Right cardiac atrium (tissue), 5 donors: ENCODE measurements around the gene ORC5. TPM values are rescaled to one million over a fixed set of nuclear protein-coding genes. Genes with fewer than 3 reads are reported as not detected.
A peak's percentile ranks its signal among the peaks of the same experiment; 100 is the strongest.
"Not testable (repeated sequence)": the region's sequence is repeated elsewhere in the genome, so short reads cannot be mapped to it uniquely, and the experiment has no call there.

Experiments
- ATAC-seq, 2 donors: fragments of 200-7000 bp; cut with Tn5 transposase; one replicate each; pipeline versions ENCODE4 v1.8.0 to v1.9.1; 2020; ENCODE audit warnings: moderate library complexity in 2 of 2, mild to moderate bottlenecking in 1 of 2
- DNase-seq, 3 donors: peaks; one replicate each; pipeline ENCODE4 v3.0.0-alpha.2; 2020
- H3K27ac ChIP-seq: one replicate; pipeline ENCODE4 v1.5.1; 2013; ENCODE audit warnings: mild to moderate bottlenecking, low read length, control low read depth, moderate library complexity
- H3K27me3 ChIP-seq: one replicate; pipeline ENCODE4 v1.6.1; 2013; ENCODE audit not compliant: control insufficient read depth, insufficient read depth
- H3K4me1 ChIP-seq: one replicate; pipeline ENCODE4 v1.6.1; 2013; ENCODE audit warnings: low read length; ENCODE audit not compliant: control insufficient read depth, insufficient read depth
- H3K4me3 ChIP-seq: one replicate; pipeline ENCODE4 v1.5.1; 2013; ENCODE audit warnings: low read length, control low read depth
- H3K9me3 ChIP-seq: one replicate; pipeline ENCODE4 v1.6.1; 2013; ENCODE audit warnings: low read length; ENCODE audit not compliant: control insufficient read depth
- WGBS: extraction: QIAGEN DNeasy Blood & Tissue Kit; methylation state at CpG from one replicate; pipeline ENCODE4 v1.1.7; 2013; 5-methylcytosine and 5-hydroxymethylcytosine counted together
- intact Hi-C, 4 donors: fragments of 100-400 bp; cut with DNase I; formaldehyde crosslinking; loops; one replicate each; pipeline versions ENCODE4 v1.11.0 to v1.14.0; 2022 to 2023
- long read RNA-seq, 4 donors: library from polyadenylated mRNA; unstranded; transcript quantifications; one replicate each; pipeline ENCODE4 v2.0.0, GENCODE V29; 2020 to 2021
- polyA plus RNA-seq: library from polyadenylated mRNA; stranded (reverse); fragments of 200-250 nt; gene quantifications from one replicate; pipeline ENCODE4 v1.2.3, GENCODE V29; 2013
- total RNA-seq, 4 donors: library from RNA; stranded (reverse); fragmentation: NEBNext Ultra II Directional; extraction: Animal tissue kit (Norgen Biotek cat#: 25700); gene quantifications; one replicate each; pipeline ENCODE4 v1.2.1, GENCODE V29; 2021
- donor health status: healthy with polysubstance abuse.
- donor health status: DM: no; HTN: yes; CAD: no.
- donor health status: DM: no; HTN: no; CAD: no.
- donor health status: DM: no; HTN: yes; CAD: no; lungs with severe emphysema.
- donor health status: DM: yes; HTN: yes; CAD: no.

The ORC5 gene
- total RNA-seq (1 to 10 TPM; 8.0 to 9.7 (median 9.5) TPM), polyA plus RNA-seq (4.9 TPM)
- long read RNA-seq, donor 1, transcript ORC5-201 (14 exons, 1,958 nt), result major isoform, 19 of 24 reads
- long read RNA-seq, donor 1, partial matches to known transcripts, result 0 of 24 reads
- long read RNA-seq, donor 1, other reads (novel, unspliced or antisense), result 4 of 24 reads
- long read RNA-seq, donor 2, partial matches to known transcripts, result 0 of 1 reads
- long read RNA-seq, donor 2, other reads (novel, unspliced or antisense), result 1 of 1 reads
- long read RNA-seq, donor 3, transcript ORC5-201 (14 exons, 1,958 nt), result major isoform, 24 of 39 reads
- long read RNA-seq, donor 3, partial matches to known transcripts, result 3 of 39 reads
- long read RNA-seq, donor 3, other reads (novel, unspliced or antisense), result 10 of 39 reads
- long read RNA-seq, donor 4, transcript ORC5-201 (14 exons, 1,958 nt), result major isoform, 11 of 12 reads
- long read RNA-seq, donor 4, partial matches to known transcripts, result 0 of 12 reads
- long read RNA-seq, donor 4, other reads (novel, unspliced or antisense), result 0 of 12 reads

GRCh38 chr7:104207731-104208420 is at the start of gene ORC5:
ORC5 (minus strand) TSS chr7:104208013; CDS start chr7:104207904, 109 bp downstream.
- intact Hi-C loops, result no loop called here
- under 1% methylated on average over 47 of the region's 47 CpGs for WGBS

GRCh38 chr7:104255616-104256015 is 47.8 kb upstream of the ORC5 start:
- Histone ChIP-seq H3K9me3 (no peaks in the 10 kb centered on the region), H3K4me3 (no peak overlapping the region), H3K27me3 (no peaks in the 10 kb centered on the region), H3K27ac (no peak overlapping the region), H3K4me1 (peaks cover 4% of the 10 kb centered on the region)
- WGBS, result 83% methylated on average over 5 of the region's 5 CpGs
- intact Hi-C loops, result no loop called here
- no peak for ATAC-seq
- no peak for DNase-seq

More at GRCh38 chr7:104207731-104208420, at the start of gene ORC5:
- H3K9me3 ChIP-seq, result no peaks in the 10 kb centered on the region
- H3K27me3 ChIP-seq, result no peaks in the 10 kb centered on the region
- DNase-seq (peak; percentile 83 to 92 (median 91)), ATAC-seq (peak; percentile 100)
- peak within 1 kb of the TSS; percentile 85 for H3K27ac ChIP-seq
- H3K4me3 ChIP-seq, result peak within 1 kb of the TSS; percentile 99
- peaks cover 2% of the 10 kb centered on the region for H3K4me1 ChIP-seq

- intact Hi-C loops, result no loop called here
- no peak for ATAC-seq
- H3K27ac ChIP-seq, result no peak overlapping the region
- DNase-seq, result no peak
- no peaks in the 10 kb centered on the region for H3K9me3 ChIP-seq
- WGBS, result 73% methylated on average over 4 of the region's 4 CpGs
- H3K27me3 ChIP-seq, result no peaks in the 10 kb centered on the region
- H3K4me3 ChIP-seq, result no peak overlapping the region
- H3K4me1 ChIP-seq, result peaks cover 4% of the 10 kb centered on the region
These were observed 47.4 kb upstream of the ORC5 start for GRCh38 chr7:104255194-104255593.

- WGBS, result 79% methylated on average over 1 of the region's 1 CpG
- no peak for DNase-seq
- no peak for ATAC-seq
- Histone ChIP-seq H3K27ac (no peak overlapping the region), H3K4me1 (peaks cover 4% of the 10 kb centered on the region), H3K4me3 (no peak overlapping the region), H3K9me3 (no peaks in the 10 kb centered on the region), H3K27me3 (no peaks in the 10 kb centered on the region)
- intact Hi-C loops, result no loop called here
These were observed 46.9 kb upstream of the ORC5 start for GRCh38 chr7:104254696-104255095.

GRCh38 chr7:104252409-104253134 is 44.8 kb upstream of the ORC5 start:
- intact Hi-C loops, result no loop called here
- H3K27ac ChIP-seq, result no peak overlapping the region
- peaks cover 4% of the 10 kb centered on the region for H3K4me1 ChIP-seq
- H3K9me3 ChIP-seq, result no peaks in the 10 kb centered on the region
- 42% methylated on average over 4 of the region's 4 CpGs for WGBS
- H3K27me3 ChIP-seq, result no peaks in the 10 kb centered on the region
- ATAC-seq (peak; percentile 31 to 39), DNase-seq (no peak)
- H3K4me3 ChIP-seq, result no peak overlapping the region

GRCh38 chr7:104242638-104243037 is 34.8 kb upstream of the ORC5 start:
- Histone ChIP-seq H3K4me3 (no peak overlapping the region), H3K27ac (no peak overlapping the region), H3K9me3 (no peaks in the 10 kb centered on the region), H3K27me3 (no peaks in the 10 kb centered on the region), H3K4me1 (no peaks in the 10 kb centered on the region)
- no peak for ATAC-seq
- DNase-seq, result no peak
- intact Hi-C loops, result no loop called here
- WGBS, result 77% methylated on average over 3 of the region's 3 CpGs

GRCh38 chr7:104241538-104242209 is 33.9 kb upstream of the ORC5 start:
- Histone ChIP-seq H3K4me3 (no peak overlapping the region), H3K4me1 (no peaks in the 10 kb centered on the region), H3K27me3 (no peaks in the 10 kb centered on the region), H3K9me3 (no peaks in the 10 kb centered on the region), H3K27ac (no peak overlapping the region)
- WGBS, result 74% methylated on average over 4 of the region's 4 CpGs
- intact Hi-C loops, result no loop called here
- ATAC-seq, result no peak
- DNase-seq, result no peak

GRCh38 chr7:104241135-104241534 is 33.3 kb upstream of the ORC5 start:
- WGBS, result 72% methylated on average over 3 of the region's 3 CpGs
- Histone ChIP-seq H3K27ac (no peak overlapping the region), H3K4me3 (no peak overlapping the region), H3K9me3 (no peaks in the 10 kb centered on the region), H3K4me1 (no peaks in the 10 kb centered on the region), H3K27me3 (no peaks in the 10 kb centered on the region)
- intact Hi-C loops, result no loop called here
- DNase-seq (no peak), ATAC-seq (no peak)

- no peak overlapping the region for H3K27ac ChIP-seq
- H3K27me3 ChIP-seq, result no peaks in the 10 kb centered on the region
- WGBS, result 30% methylated on average over 5 of the region's 5 CpGs
- no peak overlapping the region for H3K4me3 ChIP-seq
- no peaks in the 10 kb centered on the region for H3K9me3 ChIP-seq
- intact Hi-C loops, result no loop called here
- no peak for ATAC-seq
- no peak for DNase-seq
- H3K4me1 ChIP-seq, result no peaks in the 10 kb centered on the region
These were observed 32.6 kb upstream of the ORC5 start for GRCh38 chr7:104240401-104240800.

- intact Hi-C loops, result loop anchor here in 2 of 4 donors (5.0 kb wide), 3 partner anchors 607 to 682 kb away; no protein-coding TSS in a partner anchor
- 53% methylated on average over 2 of the region's 2 CpGs for WGBS
- H3K9me3 ChIP-seq, H3K4me3 ChIP-seq, ATAC-seq, H3K27ac ChIP-seq, DNase-seq, H3K27me3 ChIP-seq, H3K4me1 ChIP-seq: not testable (repeated sequence)
These were observed 27.2 kb upstream of the ORC5 start for GRCh38 chr7:104234990-104235389.
